NK-92 (cell line): Measurements from ENCODE around the gene ZGPAT.

Experiments
- DNase-seq: peaks from one replicate; lab custom pipeline; 2025; ENCODE audit not compliant: unreplicated experiment; lab: John Stamatoyannopoulos, UW

Gene ZGPAT

DNA sequence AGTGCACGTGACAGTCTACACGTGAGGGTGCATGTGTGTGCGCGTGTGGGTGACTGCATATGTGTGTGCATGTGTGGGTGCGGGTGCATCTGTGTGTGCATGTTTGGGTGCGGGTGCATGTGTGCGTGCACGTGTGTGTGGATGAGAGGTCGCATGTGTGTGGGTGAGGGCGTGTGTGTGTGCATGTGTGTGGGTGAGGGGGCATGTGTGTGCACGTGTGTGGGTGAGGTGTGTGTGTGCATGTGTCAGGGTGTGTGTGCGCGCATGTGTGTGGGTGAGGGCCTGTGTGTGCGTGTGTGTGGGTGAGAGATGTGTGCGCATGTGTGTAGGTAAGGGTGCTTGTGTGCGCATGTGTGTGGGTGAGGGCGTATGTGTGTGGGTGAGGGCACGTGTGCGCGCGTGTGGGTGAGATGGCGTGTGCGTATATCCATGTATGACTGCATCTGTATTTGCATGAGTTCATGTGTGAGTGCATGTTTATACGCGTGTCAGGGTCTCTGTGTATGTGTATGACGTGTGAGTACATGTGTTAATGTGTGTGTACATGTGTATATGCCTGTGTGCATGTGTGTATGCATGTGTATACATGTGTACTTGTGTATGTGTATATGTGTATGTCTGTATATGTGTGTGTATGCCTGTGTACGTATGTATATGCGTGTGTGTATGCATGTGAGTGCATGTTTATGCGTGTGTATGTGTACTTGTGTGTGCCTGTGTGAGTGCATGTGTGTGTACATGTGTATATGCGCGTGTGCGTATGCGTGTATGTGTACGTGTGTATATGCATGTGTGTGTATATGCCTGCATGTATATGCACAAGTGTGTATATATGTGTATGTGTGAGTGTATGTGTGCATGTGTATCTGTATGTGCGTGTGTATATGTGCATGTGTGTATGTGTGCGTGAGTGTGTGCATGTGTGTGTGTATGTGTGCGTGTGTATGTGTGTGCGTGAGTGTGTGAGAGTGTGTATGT is 24.6 kb downstream of the ZGPAT start:
- no peak for DNase-seq

GRCh38 chr20:63733117-63733516 is 25.3 kb downstream of the ZGPAT start:
- DNase-seq: no peak

DNA sequence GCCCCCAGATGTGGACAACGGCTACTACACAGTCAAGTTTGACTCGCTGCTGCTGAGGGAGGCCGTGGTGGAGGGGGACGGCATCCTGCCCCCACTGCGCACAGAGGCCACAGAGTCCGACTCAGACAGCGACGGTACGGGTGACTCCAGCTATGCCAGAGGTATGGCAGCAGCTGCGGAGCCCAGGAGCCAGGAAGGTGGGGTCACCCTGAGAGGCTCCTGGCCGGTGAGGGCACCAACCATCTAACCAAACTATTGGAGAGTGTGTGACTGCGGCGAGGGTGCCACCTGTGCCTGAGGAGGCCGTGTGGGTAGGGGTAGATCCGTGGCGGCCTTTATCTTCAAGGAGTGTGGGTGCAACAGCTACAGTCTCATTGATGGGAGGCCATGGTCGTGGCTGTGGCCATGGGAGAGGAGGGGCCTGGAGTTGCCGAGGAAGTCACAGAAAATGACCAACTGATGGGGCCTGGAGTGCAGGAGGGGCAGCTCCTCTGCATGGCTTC is 25.8 kb downstream of the ZGPAT start:
- no peak for DNase-seq

DNA sequence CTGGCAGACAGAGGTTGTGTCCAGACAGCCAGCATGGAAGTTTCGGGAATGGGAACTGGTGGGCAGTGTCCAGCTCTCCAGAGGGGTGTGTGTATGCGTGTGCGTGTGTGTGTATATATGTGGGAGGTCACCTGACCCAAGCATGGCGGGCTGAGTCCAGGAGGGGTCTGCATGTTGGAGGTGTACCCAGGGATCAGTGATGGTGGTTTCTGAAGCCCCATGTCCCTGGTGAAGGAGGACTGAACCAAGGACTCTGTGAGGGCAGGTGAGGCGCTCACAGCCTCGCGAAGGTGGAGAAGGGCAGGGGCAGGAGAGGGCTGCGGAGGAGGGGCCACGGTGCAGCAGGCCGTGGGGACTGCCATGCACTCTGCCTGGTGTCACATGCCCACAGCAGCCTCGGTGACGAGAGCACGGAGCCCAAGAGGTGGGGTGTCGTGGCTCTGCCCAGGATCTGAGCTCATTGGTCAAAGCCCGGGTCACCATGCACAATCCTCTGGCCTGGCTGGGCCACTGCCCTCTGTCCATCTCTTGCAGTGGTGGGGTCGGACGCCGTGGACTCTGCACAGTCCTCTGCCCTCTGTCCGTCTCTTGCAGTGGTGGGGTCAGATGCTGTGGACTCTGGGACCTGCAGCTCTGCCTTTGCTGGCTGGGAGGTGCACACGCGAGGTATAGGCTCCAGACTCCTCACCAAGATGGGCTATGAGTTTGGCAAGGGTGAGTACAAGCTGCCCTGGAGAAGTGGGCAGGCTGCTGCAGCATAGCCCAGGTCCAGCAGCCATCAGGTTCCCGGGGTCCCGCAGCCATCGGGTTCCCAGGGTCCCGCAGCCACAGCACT is 26.5 kb downstream of the ZGPAT start:
- no peak for DNase-seq

GRCh38 chr20:63734946-63735858 is 27.4 kb downstream of the ZGPAT start:
- DNase-seq: no peak

DNA sequence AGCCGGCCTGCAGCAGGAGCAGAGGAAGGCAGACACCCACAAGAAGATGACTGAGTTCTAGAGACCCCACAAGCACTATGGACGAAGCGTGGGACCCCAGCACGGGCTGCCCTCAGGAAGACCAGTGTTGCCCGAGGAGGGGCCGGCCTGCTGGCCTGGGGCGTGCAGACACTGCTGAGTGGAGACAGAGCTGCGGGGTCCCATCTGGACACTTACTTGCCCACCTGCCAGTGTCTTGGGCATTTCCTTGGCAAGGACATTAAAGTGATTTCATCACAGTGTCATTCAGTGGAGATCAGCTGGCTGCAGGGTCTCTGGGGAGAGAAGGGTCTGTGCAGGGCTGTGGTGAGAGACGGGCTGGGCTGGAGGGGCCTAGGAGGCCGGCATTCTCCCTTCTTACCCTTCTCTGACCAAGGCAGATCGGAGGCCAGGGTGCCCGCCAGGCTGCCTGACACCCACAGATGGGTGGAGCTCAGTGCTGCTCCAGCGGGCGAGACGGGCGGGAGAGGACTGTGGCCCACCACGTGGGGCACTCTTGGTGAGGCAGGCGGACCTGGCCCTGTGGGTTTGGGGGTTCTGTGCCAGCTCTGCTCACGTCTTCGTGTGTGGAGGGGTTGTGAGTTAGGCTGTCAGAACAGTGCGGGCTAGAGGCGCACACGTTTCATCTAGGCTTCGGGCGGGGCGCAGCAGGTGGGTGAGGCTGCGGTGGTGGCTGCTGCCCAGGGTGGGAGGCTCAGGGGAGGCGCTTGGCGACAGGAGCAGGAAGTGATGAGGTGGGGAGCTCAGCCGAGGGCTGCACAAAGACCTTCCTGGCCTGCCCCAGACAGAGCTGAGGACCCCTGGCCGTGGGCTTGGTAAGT is 28.2 kb downstream of the ZGPAT start, which contains the start of gene LIME1:
LIME1 (plus strand) TSS at position 806 of the 860 bp plus-strand sequence. CDS start 886 bp downstream, outside the sequence.
- no peak for DNase-seq

DNA sequence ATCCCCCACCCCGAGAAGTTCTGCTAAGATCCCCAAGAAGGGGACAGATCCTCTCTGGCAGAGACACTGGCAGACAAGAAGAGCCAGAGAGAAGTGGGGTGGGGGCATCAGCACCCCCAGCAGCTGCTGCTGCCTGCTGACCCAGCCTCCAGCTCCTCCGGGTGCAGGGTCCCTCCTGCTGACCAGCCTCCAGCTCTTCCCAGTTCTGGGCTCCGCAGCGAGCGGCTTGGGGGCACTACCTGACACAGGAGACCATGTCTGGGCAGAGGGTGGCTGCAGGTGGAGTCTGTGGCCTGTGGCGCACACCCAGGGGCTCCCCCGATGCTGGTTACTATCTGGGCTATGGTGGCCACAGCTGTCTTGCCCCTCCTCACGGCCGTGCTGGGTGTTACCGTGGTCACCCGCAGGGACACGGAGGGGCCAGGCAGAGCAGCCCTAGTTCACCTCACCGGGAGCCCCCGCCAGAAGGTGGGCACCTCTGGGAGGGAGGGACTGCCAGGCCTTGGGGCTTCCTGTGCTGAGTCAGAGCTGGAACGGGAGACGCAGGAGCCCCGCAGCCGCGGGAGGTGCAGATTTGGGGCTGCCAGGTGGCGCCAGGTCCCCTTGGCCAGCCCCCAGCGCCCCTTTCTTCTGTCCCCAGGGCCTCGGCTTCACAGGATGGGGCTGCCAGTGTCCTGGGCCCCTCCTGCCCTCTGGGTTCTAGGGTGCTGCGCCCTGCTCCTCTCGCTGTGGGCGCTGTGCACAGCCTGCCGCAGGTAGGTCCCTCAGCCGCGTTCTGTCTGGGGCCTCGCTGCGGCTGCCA is 29.3 kb downstream of the ZGPAT start:
- no peak for DNase-seq

- DNase-seq: no peak
Measured at GRCh38 chr20:63737695-63737944, 29.8 kb downstream of the ZGPAT start.

DNA sequence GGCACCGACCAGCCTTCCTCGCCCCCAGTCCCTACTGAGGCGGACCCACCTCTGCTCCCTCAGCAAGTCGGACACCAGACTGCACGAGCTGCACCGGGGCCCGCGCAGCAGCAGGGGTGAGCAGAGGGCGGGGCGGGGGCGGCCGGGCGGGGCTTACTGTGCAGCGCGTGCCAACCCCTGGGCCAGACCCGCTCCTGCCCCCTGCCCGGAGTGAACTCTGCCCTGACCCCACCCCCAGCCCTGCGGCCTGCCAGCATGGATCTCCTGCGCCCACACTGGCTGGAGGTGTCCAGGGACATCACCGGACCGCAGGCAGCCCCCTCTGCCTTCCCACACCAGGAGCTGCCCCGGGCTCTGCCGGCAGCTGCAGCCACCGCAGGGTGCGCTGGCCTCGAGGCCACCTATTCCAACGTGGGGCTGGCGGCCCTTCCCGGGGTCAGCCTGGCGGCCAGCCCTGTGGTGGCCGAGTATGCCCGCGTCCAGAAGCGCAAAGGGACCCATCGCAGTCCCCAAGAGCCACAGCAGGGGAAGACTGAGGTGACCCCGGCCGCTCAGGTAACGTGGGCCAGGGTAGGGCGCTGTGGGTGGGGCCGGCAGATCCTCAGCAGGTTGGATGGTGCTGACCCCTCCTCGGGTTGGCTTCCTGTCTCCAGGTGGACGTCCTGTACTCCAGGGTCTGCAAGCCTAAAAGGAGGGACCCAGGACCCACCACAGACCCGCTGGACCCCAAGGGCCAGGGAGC is 30.3 kb downstream of the ZGPAT start:
- DNase-seq: no peak

- DNase-seq: no peak
Measured at GRCh38 chr20:63738687-63739129, 30.9 kb downstream of the ZGPAT start.

- DNase-seq: no peak
Measured at GRCh38 chr20:63739130-63740069, 31.6 kb downstream of the ZGPAT start, which contains the start of gene SLC2A4RG. Gene SLC2A4RG, plus strand, starts transcription at chr20:63739776. Its CDS starts 137 bp downstream, at chr20:63739913.

DNA sequence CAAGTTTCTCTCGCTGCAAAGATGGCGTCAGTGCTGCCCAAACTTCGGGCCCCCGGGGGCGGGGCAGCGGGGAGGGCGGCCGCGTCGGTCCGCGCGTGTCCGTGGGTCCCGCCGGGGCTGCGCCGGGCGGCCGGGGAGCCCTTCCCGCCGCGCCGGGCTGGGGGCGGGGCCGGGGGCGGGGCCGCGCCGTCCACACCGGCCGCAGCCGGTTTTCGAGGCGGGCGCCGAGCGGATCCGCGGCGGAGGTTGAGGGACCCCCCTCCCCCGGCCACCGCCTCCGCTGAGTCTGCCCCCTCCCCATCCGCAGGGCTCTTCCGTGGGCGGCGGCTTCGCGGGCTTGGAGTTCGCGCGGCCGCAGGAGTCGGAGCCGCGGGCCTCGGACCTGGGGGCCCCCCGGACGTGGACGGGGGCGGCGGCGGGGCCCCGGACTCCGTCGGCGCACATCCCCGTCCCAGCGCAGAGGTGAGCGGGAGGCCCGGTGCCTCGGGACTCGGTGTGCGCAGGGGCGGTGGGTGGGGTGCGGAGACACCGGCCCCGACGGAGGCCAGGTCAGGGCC is 32.3 kb downstream of the ZGPAT start:
- no peak for DNase-seq

DNA sequence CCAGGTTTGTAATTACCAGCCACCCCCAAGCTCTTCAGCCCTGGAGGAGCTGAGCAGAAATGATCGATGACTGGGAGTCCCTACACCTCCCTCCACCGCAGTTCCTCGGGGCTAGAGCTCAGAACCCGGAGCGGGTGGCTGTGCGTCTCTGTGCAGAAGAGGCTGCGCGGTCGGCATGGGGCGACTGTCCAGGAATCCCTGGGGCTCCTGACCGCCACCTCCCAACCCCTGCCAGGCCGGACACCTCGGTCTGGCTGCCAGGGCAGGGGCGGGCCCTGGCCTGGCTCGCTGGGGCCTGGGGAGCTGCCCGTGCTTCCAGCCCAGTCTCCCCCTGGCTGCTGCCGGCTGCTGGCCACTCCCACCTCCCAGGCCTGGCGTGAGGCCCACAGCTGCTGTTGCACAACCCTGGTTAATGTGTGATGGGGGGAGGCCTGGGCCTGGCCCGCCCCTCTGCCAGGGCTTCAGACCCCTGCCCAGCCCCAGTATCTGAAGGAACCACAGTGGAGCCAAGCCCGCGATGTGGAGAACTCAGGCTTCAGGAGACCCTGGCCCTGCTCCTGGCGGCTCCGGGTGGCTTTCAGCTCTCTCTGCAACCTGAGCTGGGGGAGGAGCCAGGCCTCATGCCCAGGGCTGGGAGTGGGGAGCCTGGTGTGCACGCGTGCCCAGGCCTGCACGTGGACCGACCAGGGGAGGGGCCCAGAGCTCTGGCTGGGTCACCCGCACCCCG is 33.0 kb downstream of the ZGPAT start:
- no peak for DNase-seq

GRCh38 chr20:63741354-63741675 is 33.5 kb downstream of the ZGPAT start:
- DNase-seq: no peak

DNA sequence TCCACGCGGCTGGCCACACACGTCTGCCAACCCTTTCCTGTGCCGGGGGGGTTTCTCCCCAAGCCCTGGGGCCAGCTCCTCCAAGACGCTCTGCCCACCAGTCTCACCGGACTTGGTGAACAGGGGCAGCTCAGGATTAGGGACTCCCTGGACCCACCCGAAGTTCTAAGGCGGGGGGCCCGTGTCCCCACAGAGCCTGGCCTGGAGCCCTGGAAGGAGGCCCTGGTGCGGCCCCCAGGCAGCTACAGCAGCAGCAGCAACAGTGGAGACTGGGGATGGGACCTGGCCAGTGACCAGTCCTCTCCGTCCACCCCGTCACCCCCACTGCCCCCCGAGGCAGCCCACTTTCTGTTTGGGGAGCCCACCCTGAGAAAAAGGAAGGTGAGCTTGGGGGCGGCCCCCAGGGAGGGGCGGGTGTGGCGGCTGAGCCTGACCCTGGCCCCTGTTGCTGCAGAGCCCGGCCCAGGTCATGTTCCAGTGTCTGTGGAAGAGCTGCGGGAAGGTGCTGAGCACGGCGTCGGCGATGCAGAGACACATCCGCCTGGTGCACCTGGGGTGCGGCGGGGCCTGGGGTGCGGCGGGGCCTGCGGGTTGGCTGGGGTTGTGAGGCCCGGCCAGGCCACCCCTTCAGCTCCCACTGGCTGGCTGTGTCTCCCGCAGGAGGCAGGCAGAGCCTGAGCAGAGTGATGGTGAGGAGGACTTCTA is 34.0 kb downstream of the ZGPAT start:
- DNase-seq: no peak
